H54 (cell line): ENCODE results near the gene CISD3.

Experiments
- DNase-seq: peaks from one replicate; pipeline ENCODE4 v3.0.0; 2011; ENCODE audit warnings: low spot score, mixed read lengths; ENCODE audit not compliant: insufficient read length
- FAIRE-seq: peaks from 3 replicates; lab custom pipeline; 2011; peaks lifted over from hg19 to GRCh38; lab: Jason Lieb, UNC
- POLR2A ChIP-seq: IDR thresholded peaks from 2 replicates; pipeline ENCODE4 v1.6.1; 2011; ENCODE audit warnings: low read depth, mild to moderate bottlenecking, low read length

The CISD3 gene

DNA sequence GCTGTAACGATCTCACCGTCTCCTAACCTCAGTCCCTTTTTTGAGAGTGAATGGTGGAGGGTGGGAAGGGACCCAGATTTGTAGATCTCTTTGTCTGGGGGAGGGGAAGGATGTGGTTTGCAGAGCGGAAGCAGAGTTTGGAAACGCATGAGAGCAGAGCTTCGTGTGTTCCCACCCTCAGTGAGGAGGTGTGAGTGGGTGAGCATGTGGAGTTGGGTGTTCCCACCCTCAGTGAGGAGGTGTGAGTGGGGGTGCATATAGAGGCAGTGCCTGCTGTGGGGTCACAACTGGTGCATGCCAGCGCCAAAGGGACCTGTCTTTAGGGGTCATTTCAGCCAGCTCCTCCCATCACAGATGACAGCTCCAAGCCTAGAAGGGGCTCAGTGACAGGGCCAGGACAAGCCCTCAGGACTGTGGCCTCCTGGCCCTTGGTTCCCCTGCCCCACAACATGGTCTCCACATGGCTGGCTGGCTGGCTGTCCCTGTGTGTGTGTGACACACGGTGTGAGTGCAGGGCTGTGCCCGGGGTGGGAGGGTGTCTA, 1.8 kb upstream of the CISD3 start:
- no peak for DNase-seq
- no peak for TF ChIP-seq POLR2A
- no peak for FAIRE-seq

DNA sequence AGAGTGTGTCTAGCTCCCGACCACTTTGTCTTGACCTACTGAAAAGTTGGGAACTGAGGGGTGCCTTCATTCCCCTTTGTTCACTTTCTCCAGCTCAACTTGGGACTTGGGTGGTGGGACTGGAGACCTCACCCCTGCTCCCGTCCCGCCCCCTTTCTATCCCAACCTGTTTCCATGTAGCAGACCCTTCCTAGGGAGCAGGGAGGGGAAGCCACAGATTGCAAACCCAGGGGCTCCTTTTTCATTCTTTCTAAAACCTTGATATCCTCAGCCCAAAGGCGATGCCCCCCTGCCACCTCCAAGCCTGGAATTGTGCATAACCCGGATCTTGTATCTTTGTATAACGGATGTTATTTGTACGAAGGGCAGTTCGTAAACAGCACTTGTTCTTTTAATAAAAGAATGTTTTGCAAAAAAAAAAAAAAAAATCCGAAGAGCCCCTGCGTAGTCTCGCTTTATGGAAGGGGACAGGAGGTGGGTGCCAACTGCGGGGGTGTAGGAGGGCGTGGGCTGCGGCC, 714 bp upstream of the CISD3 start:
- DNase-seq (no peak), FAIRE-seq (no peak)
- no peak for TF ChIP-seq POLR2A

DNA sequence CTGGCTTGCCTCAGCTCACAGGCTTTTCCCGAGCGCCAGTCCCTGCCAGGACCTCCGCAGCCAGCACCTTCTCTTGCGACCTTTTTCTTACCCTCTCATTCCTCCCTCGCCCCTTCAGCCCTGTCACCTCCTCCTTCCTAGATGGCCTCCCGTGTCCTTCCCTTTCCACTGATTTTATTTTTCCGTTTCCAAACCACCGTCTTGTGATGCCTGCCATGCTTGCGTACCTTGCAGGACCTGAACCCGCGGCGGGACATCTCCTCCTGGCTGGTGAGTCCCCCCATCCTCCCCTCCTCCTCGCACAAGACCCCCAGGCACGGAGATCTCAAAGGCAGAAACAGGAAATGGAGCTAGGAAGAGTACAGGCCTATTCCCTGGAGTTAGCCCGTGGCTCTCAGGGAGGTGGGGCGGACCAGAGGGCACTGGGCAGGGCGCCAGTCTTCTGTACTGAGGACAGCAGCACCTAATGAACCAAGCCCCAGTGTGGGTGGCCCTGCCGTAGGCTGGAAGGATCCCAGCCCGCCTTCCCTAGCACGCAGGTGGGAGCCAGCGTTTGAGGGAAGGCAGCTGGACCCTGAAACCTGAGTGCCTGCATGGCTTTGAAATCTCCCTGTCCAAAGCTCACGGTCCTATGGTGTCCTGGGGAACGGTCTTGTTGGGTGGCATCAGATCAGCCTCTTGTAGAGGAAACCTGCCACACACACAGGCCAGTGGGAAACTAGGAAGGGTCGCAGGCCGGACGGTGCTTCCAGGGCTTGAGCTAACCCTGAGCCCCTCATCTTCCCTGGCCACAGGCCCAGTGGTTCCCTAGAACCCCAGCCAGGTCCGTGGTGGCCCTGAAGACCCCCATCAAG, 612 bp downstream of the CISD3 start:
- DNase-seq, result peak; percentile 77
- FAIRE-seq, result no peak
- peak; percentile 33 for TF ChIP-seq POLR2A

DNA sequence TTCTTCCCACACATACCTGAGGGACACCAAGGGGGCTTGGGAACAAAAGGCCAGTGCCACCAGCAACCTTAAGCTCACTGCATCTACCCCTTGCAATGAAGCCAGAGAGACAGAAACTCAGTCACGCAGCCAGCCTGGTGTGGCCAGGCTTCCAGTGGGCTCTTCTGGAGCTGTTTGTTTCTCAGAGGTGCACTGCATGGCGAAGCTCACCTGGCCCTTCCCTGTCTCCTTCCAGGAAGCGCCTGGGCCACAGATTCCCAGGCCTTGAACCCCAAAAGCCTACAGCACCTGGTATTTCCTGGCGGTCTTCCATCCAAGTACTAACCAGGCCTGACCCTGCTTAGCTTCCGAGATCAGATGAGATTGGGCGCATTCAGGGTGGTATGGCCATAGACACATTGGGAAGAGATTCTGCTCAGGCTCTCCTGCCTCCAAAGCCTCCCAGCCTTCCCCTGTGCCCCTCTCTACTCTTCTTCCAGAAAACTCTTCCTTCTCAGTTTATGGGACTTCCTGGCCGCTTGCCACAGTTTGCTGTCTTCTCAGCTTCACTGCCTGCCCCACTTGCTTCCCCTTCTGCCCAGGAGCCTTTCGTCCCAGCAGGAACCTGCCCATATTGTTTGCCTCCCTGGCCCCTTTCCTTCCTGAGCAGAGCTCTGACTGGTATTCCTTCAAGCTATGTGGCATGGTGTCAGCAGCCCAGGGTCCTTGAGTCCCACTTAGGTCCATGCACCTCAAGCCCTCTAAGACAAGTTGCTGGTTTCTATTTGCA, 1.6 kb downstream of the CISD3 start:
- no peak for TF ChIP-seq POLR2A
- no peak for DNase-seq
- FAIRE-seq, result no peak

DNA sequence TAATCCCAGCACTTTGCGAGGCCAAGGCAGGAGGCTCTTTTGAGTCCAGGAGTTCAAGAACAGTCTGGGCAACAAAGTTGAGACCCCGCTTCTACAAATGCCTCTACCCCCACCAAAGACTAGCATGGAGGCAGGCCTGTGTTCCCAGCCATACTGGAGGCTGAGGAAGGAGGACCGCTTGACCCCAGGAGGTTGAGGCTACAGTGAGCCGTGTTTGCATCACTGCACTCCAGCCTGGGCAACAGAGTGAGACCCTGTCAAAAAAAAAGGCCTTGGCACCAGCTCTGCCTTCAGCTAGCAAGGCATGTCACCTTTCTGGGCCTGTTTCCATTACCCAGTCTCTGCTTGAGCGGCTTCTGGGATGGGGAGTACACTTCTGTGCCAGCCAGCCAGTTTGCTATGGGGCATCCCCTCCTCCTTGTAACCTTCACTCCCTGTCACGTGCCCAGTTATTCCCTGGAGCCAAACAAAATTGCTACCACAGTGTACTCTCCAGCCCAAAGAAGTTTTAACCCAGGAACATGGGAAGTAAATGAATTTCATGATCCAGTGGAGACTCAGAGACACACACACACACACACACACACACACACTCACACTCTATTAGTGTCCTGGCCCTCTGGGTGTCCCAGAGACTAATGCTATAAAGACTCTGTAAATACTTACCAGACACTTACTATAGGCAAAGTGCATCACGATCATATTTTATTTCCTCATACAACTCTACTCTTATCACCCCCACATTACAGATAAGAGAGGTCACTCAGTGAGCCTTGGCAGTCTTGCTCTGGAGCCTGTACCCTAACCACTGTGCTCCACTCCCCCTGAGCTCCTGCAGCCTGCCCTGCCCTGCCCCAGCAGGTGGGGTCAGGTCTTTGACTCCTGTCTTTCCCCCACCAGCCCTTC, 2.5 kb downstream of the CISD3 start:
- DNase-seq, result no peak
- no peak for FAIRE-seq
- TF ChIP-seq POLR2A, result no peak

DNA sequence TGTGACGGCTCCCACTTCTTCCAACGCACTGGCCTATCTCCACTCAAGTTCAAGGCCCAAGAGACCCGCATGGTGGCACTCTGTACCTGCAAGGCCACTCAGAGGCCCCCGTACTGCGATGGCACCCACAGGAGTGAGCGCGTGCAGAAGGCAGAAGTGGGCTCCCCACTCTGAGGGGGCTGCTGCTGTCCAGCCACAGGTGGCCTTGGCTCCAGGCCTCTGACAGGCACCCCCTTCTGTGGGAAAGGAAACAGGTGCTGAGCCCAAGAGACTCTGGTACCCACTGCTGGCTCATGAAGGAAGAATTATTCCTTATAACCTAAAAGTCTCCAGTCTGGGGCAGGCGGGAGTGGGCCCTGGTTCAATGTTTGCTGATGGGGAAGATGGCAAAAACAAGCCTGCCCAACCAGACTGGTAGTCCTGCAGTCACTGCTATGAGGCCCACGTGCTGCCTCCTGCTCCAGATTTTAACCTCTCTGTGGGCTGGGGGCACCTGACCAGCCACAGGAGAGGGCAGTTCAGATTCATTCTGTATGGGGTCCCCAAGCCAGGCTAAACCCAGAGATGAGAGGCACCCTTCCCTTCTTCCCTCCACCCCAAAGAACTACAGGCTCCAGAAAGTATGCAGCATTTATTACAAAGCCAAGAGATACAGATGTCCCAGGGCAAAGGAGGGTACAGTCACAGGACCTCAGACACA, 3.3 kb downstream of the CISD3 start:
- TF ChIP-seq POLR2A, result no peak
- no peak for FAIRE-seq
- no peak for DNase-seq

DNA sequence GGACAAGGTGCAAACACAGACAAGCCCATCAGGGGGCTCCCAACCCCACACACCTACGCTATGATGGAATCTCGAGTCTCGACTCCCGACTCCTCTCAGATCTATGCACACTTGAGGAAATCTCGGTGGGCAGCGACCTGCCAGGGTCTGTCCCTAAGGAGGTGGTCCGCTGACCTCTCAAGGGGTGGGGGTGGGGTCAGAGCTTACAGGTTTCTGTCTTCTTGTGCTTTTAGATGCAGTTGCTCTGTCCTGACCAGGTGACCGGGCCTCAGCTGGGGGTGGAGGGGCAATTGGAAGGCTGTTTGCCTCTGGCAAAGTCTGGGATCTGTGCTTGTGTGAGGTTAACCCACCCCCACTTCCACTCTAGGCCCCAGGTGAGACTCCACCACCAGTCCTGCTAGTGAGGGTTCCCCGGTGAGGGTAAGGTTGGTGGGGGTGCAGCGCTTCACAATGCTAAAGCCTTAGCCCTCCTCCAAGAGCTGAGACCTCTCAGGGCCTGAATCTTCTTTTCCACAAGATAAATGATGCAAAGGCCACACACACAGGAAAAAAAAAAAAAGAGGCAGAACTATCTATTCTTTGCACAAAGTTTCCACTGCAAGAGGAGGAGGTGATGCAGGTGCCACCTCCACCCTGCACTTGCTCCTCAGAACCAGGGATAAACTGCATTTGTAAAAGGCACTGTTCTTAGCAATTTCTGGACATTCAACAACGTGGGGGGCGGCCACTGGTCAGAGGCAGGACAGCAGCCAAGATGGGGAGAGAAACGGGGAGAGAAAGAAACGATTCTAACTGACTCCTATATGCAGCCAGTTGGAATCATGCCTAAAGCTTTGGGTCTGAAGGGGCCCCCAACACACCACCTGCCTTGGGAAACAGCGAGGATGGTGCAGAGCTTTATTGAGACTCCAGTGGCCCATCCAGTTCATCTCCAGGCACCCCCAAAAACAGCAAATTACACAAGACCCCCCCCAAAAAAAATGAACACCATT, 4.1 kb downstream of the CISD3 start:
- FAIRE-seq (no peak), DNase-seq (no peak)
- no peak for TF ChIP-seq POLR2A

DNA sequence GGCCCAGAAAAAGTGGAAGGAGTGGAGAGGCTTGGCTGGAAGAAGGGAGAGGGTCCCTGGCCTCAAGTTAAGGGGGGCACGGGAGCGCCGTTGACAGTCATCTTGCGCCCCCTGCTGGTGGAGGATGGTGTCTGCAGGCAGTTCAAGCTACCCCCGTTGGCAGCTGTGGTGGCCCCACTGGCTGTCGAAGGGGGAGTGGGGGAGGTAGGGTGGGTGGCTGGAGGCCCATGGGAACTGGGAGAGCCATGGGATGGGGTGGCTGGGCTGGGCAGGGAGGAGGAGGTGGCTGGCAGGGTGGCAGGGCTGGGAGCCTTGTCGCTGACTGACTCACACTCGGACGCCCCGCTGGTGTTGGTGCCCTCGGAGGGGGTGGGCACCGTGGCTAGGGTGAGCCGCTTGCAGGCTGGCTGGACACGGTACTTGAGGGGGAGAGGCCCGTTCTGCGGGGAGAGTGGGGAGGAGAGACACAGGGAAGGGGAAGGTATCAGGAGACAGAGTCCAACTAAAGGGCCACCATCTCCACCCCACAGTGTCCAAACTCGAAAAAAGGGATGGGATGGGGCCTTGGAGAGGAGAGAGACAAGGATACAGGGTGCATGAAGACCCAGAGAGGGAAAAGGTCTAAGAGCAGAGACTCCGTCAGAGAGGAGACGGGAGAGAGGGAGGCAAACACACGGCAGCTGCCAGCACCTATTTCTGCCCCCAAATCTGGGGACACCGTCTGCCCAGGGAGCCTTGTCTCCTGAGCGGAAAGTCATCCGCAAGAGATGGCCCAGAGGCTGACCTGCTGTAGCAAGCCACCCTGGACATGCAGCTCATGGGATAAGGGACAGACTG, 5.2 kb downstream of the CISD3 start:
- FAIRE-seq (no peak), DNase-seq (peak; percentile 67)

DNA sequence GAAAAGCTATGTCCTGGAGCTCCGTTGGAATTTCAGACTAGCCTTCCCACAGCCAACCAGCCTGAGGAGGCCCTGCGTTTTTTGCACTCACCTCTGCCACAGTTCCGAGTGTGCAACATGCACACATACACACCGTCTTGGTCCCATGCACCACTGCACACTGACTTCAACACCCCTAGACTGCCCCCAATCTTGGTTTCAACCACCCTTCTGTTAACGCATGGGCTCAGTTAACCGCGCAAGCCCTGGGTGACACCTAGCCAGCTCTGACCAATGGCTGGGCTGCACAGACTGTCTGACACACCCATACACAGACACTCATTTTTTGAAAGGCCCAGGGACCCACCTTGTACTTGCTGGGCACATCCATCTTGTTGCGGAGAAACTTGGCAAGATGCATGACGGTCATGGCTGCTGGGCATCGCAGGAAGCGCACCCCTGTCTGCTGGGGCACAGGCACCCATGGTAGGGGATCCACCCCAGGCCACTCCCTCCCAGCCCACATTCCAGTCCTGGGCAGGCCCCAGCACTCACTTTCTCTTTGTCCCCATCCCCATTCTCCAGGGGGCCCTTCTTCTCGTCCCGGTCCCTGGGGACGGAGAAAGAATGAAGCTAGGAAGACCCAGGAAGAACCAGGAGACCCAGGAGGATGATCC, 8.0 kb downstream of the CISD3 start:
- no peak for FAIRE-seq
- TF ChIP-seq POLR2A, result no peak

More for the DNA sequence above, 5.2 kb downstream of the CISD3 start:
- TF ChIP-seq POLR2A, result no peak

DNA sequence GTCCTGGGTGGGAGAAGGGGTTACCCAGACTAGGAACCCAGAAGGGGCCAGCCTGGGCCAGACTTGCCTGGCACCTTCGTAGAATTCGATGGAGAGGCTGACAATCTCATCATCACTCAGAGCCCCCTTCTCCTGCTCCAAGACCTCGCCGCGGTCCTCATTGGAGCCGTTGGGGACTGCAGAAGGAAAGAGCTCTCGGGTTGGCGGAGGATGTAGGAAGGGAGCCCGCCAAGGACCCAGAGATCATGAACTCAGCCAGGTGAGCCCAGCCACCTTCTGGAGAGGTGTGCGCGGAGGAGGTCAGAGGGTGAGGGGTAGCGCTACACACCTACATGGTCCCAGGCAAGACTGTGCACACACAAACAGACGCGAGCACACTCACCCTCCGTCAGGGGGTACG, 8.5 kb downstream of the CISD3 start:
- no peak for TF ChIP-seq POLR2A
- no peak for DNase-seq
- FAIRE-seq, result no peak

More for the DNA sequence above, 8.0 kb downstream of the CISD3 start:
- no peak for DNase-seq
